ENCODE data around the gene KCTD2. TPM values are rescaled to one million over a fixed set of nuclear protein-coding genes. Genes with fewer than 3 reads are reported as not detected.
A peak's percentile ranks its signal among the peaks of the same experiment; 100 is the strongest.
"Not testable (repeated sequence)": the region's sequence is repeated elsewhere in the genome, so short reads cannot be mapped to it uniquely, and the experiment has no call there.

KCTD2 gene
- total and polyA plus RNA-seq, 9 donors = 25.0 to 66.8 (median 50.2) TPM

- no peak for DNase-seq
- no peaks in the 10 kb centered on the region for H3K4me1 ChIP-seq (ENCODE audit: insufficient read depth)
- no peaks in the 10 kb centered on the region for H3K36me3 ChIP-seq
- H3K9me3 ChIP-seq = no peaks in the 10 kb centered on the region
- no peaks in the 10 kb centered on the region for H3K27me3 ChIP-seq
- intact Hi-C loops (cut with DNase I) = no loop called here
- no peak overlapping the region for H3K4me3 ChIP-seq
- WGBS, 3 donors = 87 to 89% (median 88%) methylated on average over 10 of the region's 10 CpGs
- no peak overlapping the region for H3K27ac ChIP-seq
- no peak for TF ChIP-seq POLR2A (IDR thresholded peaks at IDR 0.05)
- TF ChIP-seq CTCF (IDR thresholded peaks at IDR 0.05) = no peak
- TF ChIP-seq EP300 (IDR thresholded peaks at IDR 0.05) = no peak
These were observed 22.2 kb upstream of the KCTD2 start for GRCh38 chr17:75024686-75025397.

GRCh38 chr17:75025398-75025734 is 21.7 kb upstream of the KCTD2 start:
- H3K27me3 ChIP-seq; intact Hi-C loops (cut with DNase I); H3K27ac ChIP-seq; H3K4me1 ChIP-seq (ENCODE audit: insufficient read depth); H3K4me3 ChIP-seq; DNase-seq; H3K36me3 ChIP-seq; H3K9me3 ChIP-seq: not testable (repeated sequence)
- WGBS, 3 donors = 88 to 95% (median 90%) methylated on average over 9 of the region's 9 CpGs

GRCh38 chr17:75026650-75027049 is 20.4 kb upstream of the KCTD2 start:
- H3K4me1 ChIP-seq (ENCODE audit: insufficient read depth); intact Hi-C loops (cut with DNase I); H3K4me3 ChIP-seq; H3K27ac ChIP-seq; DNase-seq; H3K9me3 ChIP-seq; H3K36me3 ChIP-seq; H3K27me3 ChIP-seq: not testable (repeated sequence)
- WGBS, 3 donors = 88 to 97% (median 92%) methylated on average over 2 of the region's 2 CpGs

DNA sequence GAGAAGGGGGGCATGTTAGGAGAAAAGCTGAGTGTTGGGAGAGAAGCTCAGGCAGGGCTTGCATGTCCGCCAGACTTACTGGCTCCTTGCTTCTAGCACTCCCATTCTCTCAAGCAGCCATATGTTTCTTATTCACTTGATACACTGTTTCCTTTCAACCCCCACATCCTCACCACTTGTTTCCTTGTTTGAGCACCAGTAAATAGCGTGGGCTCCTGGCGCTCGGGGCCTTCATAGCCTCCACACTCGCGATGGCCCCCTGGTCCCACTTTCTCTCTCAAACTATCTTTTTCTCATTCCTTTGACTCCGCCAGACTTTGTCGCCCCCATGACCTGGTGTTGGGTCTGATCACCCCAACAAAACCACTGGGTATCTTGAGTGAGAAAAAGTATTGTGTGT is 16.9 kb upstream of the KCTD2 start:
- H3K4me3 ChIP-seq = no peak overlapping the region
- WGBS, 3 donors = 87 to 94% (median 90%) methylated on average over 8 of the region's 8 CpGs
- intact Hi-C loops (cut with DNase I) = loop anchor here in 1 of 4 donors (10.0 kb wide), 1 partner anchor 45 kb away; the partner anchor contains the start of gene CDR2L
- DNase-seq = no peak
- TF ChIP-seq POLR2A (IDR thresholded peaks at IDR 0.05) (no peak), CTCF (IDR thresholded peaks at IDR 0.05) (no peak), EP300 (IDR thresholded peaks at IDR 0.05) (no peak)
- no peaks in the 10 kb centered on the region for H3K36me3 ChIP-seq
- no peak overlapping the region for H3K27ac ChIP-seq
- no peaks in the 10 kb centered on the region for H3K27me3 ChIP-seq
- no peaks in the 10 kb centered on the region for H3K4me1 ChIP-seq (ENCODE audit: insufficient read depth)
- no peaks in the 10 kb centered on the region for H3K9me3 ChIP-seq

GRCh38 chr17:75031972-75032719 is 14.9 kb upstream of the KCTD2 start:
- Histone ChIP-seq H3K36me3 (no peaks in the 10 kb centered on the region), H3K9me3 (no peaks in the 10 kb centered on the region), H3K4me1 (ENCODE audit: insufficient read depth) (peaks cover 2% of the 10 kb centered on the region), H3K4me3 (peak overlapping the region; percentile 78), H3K27ac (peak overlapping the region in 1 of 2 donors; percentile 41), H3K27me3 (no peaks in the 10 kb centered on the region)
- 7 to 10% (median 9%) methylated on average over 10 of the region's 10 CpGs for WGBS, 3 donors
- intact Hi-C loops (cut with DNase I) = loop anchor here in 1 of 4 donors (10.0 kb wide), 1 partner anchor 47 kb away; the partner anchor contains the start of gene CDR2L
- TF ChIP-seq EP300 (IDR thresholded peaks at IDR 0.05) = no peak
- TF ChIP-seq POLR2A (IDR thresholded peaks at IDR 0.05) = no peak
- peak; percentile 73 to 88 (median 76) for DNase-seq
